Esophagus muscularis mucosa (tissue), 4 donors: Measurements from ENCODE around the gene PAPSS1.

Experiments
- EP300 ChIP-seq: sonication (generic); formaldehyde crosslinking; IDR thresholded peaks from one replicate; pipeline ENCODE4 v1.6.1; 2017; ENCODE audit warnings: antibody characterized with exemption
- POLR2A ChIP-seq: fragments of 450-650 bp; IDR thresholded peaks from one replicate; pipeline ENCODE4 v1.6.1; 2017; ENCODE audit warnings: antibody characterized with exemption, moderate library complexity, mild to moderate bottlenecking, low read depth
- POLR2AphosphoS5 ChIP-seq, 2 donors: sonication (generic); formaldehyde crosslinking; IDR thresholded peaks; one replicate each; pipeline ENCODE4 v1.6.1; 2017; ENCODE audit warnings: antibody characterized with exemption in 2 of 2
- TF ChIP-seq, protein P1 (sequence below), 3 experiments: fragments of 200-600 bp in 2 of 3; fragments of 450-650 bp in 1 of 3; sonication (generic) in 2 of 3; IDR thresholded peaks; one replicate each; pipeline ENCODE4 v1.5.1; 2017 to 2019; ENCODE audit warnings: antibody characterized with exemption in 3 of 3, mild to moderate bottlenecking in 2 of 3, moderate library complexity in 1 of 3

GRCh38 chr4:107618656-107619055, 101.4 kb downstream of the PAPSS1 start:
- TF ChIP-seq, protein P1, sequence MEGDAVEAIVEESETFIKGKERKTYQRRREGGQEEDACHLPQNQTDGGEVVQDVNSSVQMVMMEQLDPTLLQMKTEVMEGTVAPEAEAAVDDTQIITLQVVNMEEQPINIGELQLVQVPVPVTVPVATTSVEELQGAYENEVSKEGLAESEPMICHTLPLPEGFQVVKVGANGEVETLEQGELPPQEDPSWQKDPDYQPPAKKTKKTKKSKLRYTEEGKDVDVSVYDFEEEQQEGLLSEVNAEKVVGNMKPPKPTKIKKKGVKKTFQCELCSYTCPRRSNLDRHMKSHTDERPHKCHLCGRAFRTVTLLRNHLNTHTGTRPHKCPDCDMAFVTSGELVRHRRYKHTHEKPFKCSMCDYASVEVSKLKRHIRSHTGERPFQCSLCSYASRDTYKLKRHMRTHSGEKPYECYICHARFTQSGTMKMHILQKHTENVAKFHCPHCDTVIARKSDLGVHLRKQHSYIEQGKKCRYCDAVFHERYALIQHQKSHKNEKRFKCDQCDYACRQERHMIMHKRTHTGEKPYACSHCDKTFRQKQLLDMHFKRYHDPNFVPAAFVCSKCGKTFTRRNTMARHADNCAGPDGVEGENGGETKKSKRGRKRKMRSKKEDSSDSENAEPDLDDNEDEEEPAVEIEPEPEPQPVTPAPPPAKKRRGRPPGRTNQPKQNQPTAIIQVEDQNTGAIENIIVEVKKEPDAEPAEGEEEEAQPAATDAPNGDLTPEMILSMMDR (IDR thresholded peaks at IDR 0.05): no peak
- TF ChIP-seq POLR2A: no peak
- no peak for TF ChIP-seq EP300
- TF ChIP-seq POLR2AphosphoS5 (IDR thresholded peaks at IDR 0.05): no peak
